Keratinocyte (primary cell): ENCODE measurements around the gene RPS19BP1. TPM values are rescaled to one million over a fixed set of nuclear protein-coding genes. Genes with fewer than 3 reads are reported as not detected.

Experiments
- DNase-seq: peaks from one replicate; pipeline ENCODE4 v3.0.0-alpha.2; 2011; ENCODE audit warnings: low read depth, missing footprints, low spot score
- FAIRE-seq: peaks from 2 replicates; lab custom pipeline; 2011; peaks lifted over from hg19 to GRCh38; lab: Jason Lieb, UNC
- H2AFZ ChIP-seq: 2 replicates; pipeline ENCODE4 v1.6.0; 2012; ENCODE audit warnings: low read length, control low read depth, inconsistent platforms; ENCODE audit not compliant: control insufficient read depth
- H3K27ac ChIP-seq: 2 replicates; pipeline ENCODE4 v1.5.1; 2011; ENCODE audit warnings: low read length; ENCODE audit not compliant: control insufficient read depth, insufficient read depth
- H3K27me3 ChIP-seq: 3 replicates; pipeline ENCODE4 v1.6.0; 2011; ENCODE audit warnings: low read length; ENCODE audit not compliant: control insufficient read depth, insufficient read depth; ENCODE audit errors: extremely low read depth
- H3K36me3 ChIP-seq, 2 experiments: 2 replicates in 1 of 2; 3 replicates in 1 of 2; pipeline ENCODE4 v1.5.1; 2011; ENCODE audit warnings: low read length in 2 of 2, mild to moderate bottlenecking in 1 of 2; ENCODE audit not compliant: control insufficient read depth in 2 of 2, insufficient read depth in 2 of 2; ENCODE audit errors: extremely low read depth in 1 of 2
- H3K4me1 ChIP-seq: 3 replicates; pipeline ENCODE4 v1.5.1; 2011; ENCODE audit warnings: low read length; ENCODE audit not compliant: control insufficient read depth, insufficient read depth; ENCODE audit errors: extremely low read depth
- H3K4me2 ChIP-seq: 3 replicates; pipeline ENCODE4 v1.6.0; 2011; ENCODE audit warnings: low read depth, low read length; ENCODE audit not compliant: control insufficient read depth, insufficient read depth; ENCODE audit errors: extremely low read depth
- H3K4me3 ChIP-seq, 3 experiments: fragments of 200-600 bp in 1 of 3; sonication (generic) in 1 of 3; 2 replicates in 2 of 3; 3 replicates in 1 of 3; pipeline ENCODE4 v1.5.1; 2011 to 2016; ENCODE audit warnings: low read length in 3 of 3, mild to moderate bottlenecking in 3 of 3, control low read depth in 2 of 3, inconsistent platforms in 1 of 3, low read depth in 1 of 3, mixed read lengths in 1 of 3, mixed run types in 1 of 3, moderate library complexity in 1 of 3; ENCODE audit not compliant: control insufficient read depth in 2 of 3, insufficient read depth in 2 of 3; ENCODE audit errors: extremely low read depth in 1 of 3
- H3K79me2 ChIP-seq: 2 replicates; pipeline ENCODE4 v1.6.0; 2012; ENCODE audit warnings: low read length; ENCODE audit not compliant: control insufficient read depth, insufficient read depth
- H3K9ac ChIP-seq: 3 replicates; pipeline ENCODE4 v1.6.0; 2011; ENCODE audit warnings: low read length; ENCODE audit not compliant: control insufficient read depth, insufficient read depth; ENCODE audit errors: extremely low read depth
- H3K9me1 ChIP-seq: 3 replicates; pipeline ENCODE4 v1.6.0; 2011; ENCODE audit warnings: low read length; ENCODE audit not compliant: control insufficient read depth, insufficient read depth; ENCODE audit errors: extremely low read depth
- H3K9me3 ChIP-seq: 2 replicates; pipeline ENCODE4 v1.5.1; 2012; ENCODE audit warnings: low read depth, low read length; ENCODE audit not compliant: control insufficient read depth
- H4K20me1 ChIP-seq: 3 replicates; pipeline ENCODE4 v1.6.0; 2011; ENCODE audit warnings: low read length; ENCODE audit not compliant: control insufficient read depth, insufficient read depth; ENCODE audit errors: extremely low read depth
- CTCF ChIP-seq, 3 experiments: IDR thresholded peaks in 1 of 3; conservative IDR thresholded peaks in 1 of 3; optimal IDR thresholded peaks in 1 of 3; 2 replicates in 2 of 3; 3 replicates in 1 of 3; pipeline versions ENCODE3 to v1.5.1; 2011; ENCODE audit warnings: low read length in 3 of 3, mild to moderate bottlenecking in 3 of 3, moderate library complexity in 2 of 3, control low read depth in 1 of 3, inconsistent platforms in 1 of 3; ENCODE audit not compliant: insufficient read depth in 2 of 3; ENCODE audit errors: extremely low read depth in 1 of 3
- EZH2 ChIP-seq: IDR thresholded peaks from one replicate; pipeline ENCODE4 v1.6.1; 2012; ENCODE audit warnings: inconsistent platforms, mild to moderate bottlenecking, low read length, moderate library complexity
- dilution Hi-C: fragments of 300-500 bp; cut with MboI; formaldehyde crosslinking; loops from one replicate; pipeline ENCODE4 v1.7.0; 2020; ENCODE audit warnings: low sequenced_read_pairs; ENCODE audit not compliant: extremely low pct_ligation_motif_present
- polyA plus RNA-seq, 5 experiments: library from polyadenylated mRNA; depleted of rRNA in 3 of 5; stranded (reverse) in 3 of 5; stranded (forward) in 1 of 5; unstranded in 1 of 5; fragments of >200 nt; gene quantifications; 1 replicate in 1 of 5; 2 replicates in 3 of 5; 3 replicates in 1 of 5; pipeline versions ENCODE4 v1.2.1 to v1.2.3, GENCODE V29; 2011 to 2012; ENCODE audit warnings: missing spikeins in 2 of 5, low read depth in 1 of 5, low replicate concordance in 1 of 5

Gene RPS19BP1
- polyA plus RNA-seq, 1 donor (not counting 4 experiments of a cell fraction or from before 2014, with no cell fraction given) = 67.3 TPM

DNA sequence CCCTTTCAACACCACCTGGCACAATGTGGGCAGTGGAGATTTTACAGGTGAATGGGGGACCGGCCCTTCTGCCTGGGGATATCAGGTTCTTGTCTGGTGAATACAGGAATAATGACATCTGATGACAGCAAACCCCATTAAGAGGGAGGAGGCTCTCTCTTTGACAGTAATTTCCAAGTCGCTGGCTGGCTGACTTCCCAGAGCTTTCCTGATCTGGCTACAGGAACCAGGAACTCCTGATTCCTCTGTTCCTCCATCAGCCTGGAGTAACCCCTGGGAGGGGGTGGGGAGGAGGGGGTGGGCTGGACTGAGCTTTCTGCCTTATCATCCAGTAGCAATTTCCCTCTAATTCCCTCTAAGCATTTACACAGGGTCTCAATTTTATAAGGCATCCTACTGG lies 34.2 kb downstream of the RPS19BP1 start:
- peaks cover 14% of the 10 kb centered on the region for H3K4me1 ChIP-seq

DNA sequence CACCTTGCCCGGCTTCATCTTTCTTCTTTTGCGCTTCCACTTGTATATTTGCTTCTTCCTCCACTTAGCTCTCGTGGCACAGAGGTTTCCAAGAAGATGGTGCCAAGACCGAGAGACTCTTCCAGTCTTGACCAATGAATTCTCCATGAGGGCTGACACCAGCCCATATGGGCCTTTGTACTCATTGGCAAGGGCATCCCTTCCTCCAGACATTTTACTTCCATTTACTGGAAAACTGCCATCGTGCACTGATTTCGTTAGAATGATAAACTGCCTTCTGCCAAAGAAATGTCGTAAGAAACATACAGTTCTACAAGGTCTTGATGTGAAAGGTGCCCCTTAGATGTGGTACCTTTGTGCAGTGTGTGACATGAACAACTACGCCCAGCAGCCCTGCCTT lies 35.1 kb downstream of the RPS19BP1 start:
- no peak for FAIRE-seq
- DNase-seq = no peak

More for the DNA sequence above, 34.2 kb downstream of the RPS19BP1 start:
- H2AFZ ChIP-seq = no peak overlapping the region
- H3K79me2 ChIP-seq = peaks cover 13% of the 10 kb centered on the region
- no peak overlapping the region for H3K4me2 ChIP-seq
- no peaks in the 10 kb centered on the region for H3K9me3 ChIP-seq
- no peak overlapping the region for H3K27ac ChIP-seq
- no peak overlapping the region for H3K4me3 ChIP-seq
- H3K9ac ChIP-seq = no peak overlapping the region
- H3K36me3 ChIP-seq = no peaks in the 10 kb centered on the region
- no peaks in the 10 kb centered on the region for H3K9me1 ChIP-seq
- dilution Hi-C loops = no loop called here
- DNase-seq = no peak
- no peak for FAIRE-seq
- no peak for TF ChIP-seq EZH2
- no peak for TF ChIP-seq CTCF (optimal IDR thresholded peaks at IDR 0.05 in 1 of 3, IDR thresholded peaks at IDR 0.05 in 1 of 3, conservative IDR thresholded peaks at IDR 0.05 in 1 of 3; ENCODE audit: extremely low read depth in 1 of 3, insufficient read depth in 2 of 3, low read length in 3 of 3)
- no peaks in the 10 kb centered on the region for H4K20me1 ChIP-seq
- H3K27me3 ChIP-seq = no peaks in the 10 kb centered on the region

More for the DNA sequence above, 35.1 kb downstream of the RPS19BP1 start:
- Histone ChIP-seq H3K36me3 (no peaks in the 10 kb centered on the region), H3K4me3 (no peak overlapping the region), H3K27me3 (no peaks in the 10 kb centered on the region), H3K79me2 (peaks cover 3% of the 10 kb centered on the region), H3K27ac (no peak overlapping the region), H4K20me1 (no peaks in the 10 kb centered on the region), H2AFZ (no peak overlapping the region), H3K9me1 (no peaks in the 10 kb centered on the region), H3K9me3 (no peaks in the 10 kb centered on the region), H3K4me1 (peaks cover 10% of the 10 kb centered on the region), H3K4me2 (no peak overlapping the region), H3K9ac (no peak overlapping the region)
- TF ChIP-seq CTCF (optimal IDR thresholded peaks at IDR 0.05 in 1 of 3, IDR thresholded peaks at IDR 0.05 in 1 of 3, conservative IDR thresholded peaks at IDR 0.05 in 1 of 3; ENCODE audit: extremely low read depth in 1 of 3, insufficient read depth in 2 of 3, low read length in 3 of 3) (no peak), EZH2 (no peak)
- dilution Hi-C loops = no loop called here
